ENCODE results near the gene SLC25A39.

Gene SLC25A39

GRCh38 chr17:44327715-44328449, 3.3 kb upstream of the SLC25A39 start:
- no peak overlapping the region for H3K4me3 ChIP-seq (replicated peaks; ENCODE audit: low read depth, low read length)
- TF ChIP-seq CTCF (IDR thresholded peaks at IDR 0.05; ENCODE audit: low read depth, low read length, missing control alignments) = no peak
- no peak for DNase-seq (ENCODE audit: extremely low read depth, low read depth)

- TF ChIP-seq CTCF (IDR thresholded peaks at IDR 0.05; ENCODE audit: low read depth, low read length, missing control alignments) = no peak
- no peak overlapping the region for H3K4me3 ChIP-seq (replicated peaks; ENCODE audit: low read depth, low read length)
- peak; percentile 91 for DNase-seq (ENCODE audit: extremely low read depth, low read depth)
Observed at GRCh38 chr17:44326861-44327444, 2.3 kb upstream of the SLC25A39 start.

GRCh38 chr17:44324092-44324570, 492 bp downstream of the SLC25A39 start:
- no peak for DNase-seq (ENCODE audit: extremely low read depth, low read depth)
- no peak for TF ChIP-seq CTCF (IDR thresholded peaks at IDR 0.05; ENCODE audit: low read depth, low read length, missing control alignments)
- peak overlapping the region; percentile 98 for H3K4me3 ChIP-seq (replicated peaks; ENCODE audit: low read depth, low read length)

GRCh38 chr17:44323359-44324091, 1.1 kb downstream of the SLC25A39 start:
- no peak for TF ChIP-seq CTCF (IDR thresholded peaks at IDR 0.05; ENCODE audit: low read depth, low read length, missing control alignments)
- no peak for DNase-seq (ENCODE audit: extremely low read depth, low read depth)
- peak overlapping the region; percentile 98 for H3K4me3 ChIP-seq (replicated peaks; ENCODE audit: low read depth, low read length)

GRCh38 chr17:44322236-44322895, 2.3 kb downstream of the SLC25A39 start:
- no peak overlapping the region for H3K4me3 ChIP-seq (replicated peaks; ENCODE audit: low read depth, low read length)
- no peak for DNase-seq (ENCODE audit: extremely low read depth, low read depth)
- TF ChIP-seq CTCF (IDR thresholded peaks at IDR 0.05; ENCODE audit: low read depth, low read length, missing control alignments) = no peak

- TF ChIP-seq CTCF (IDR thresholded peaks at IDR 0.05; ENCODE audit: low read depth, low read length, missing control alignments) = no peak
- H3K4me3 ChIP-seq (replicated peaks; ENCODE audit: low read depth, low read length) = no peak overlapping the region
- DNase-seq (ENCODE audit: extremely low read depth, low read depth) = no peak
Observed at GRCh38 chr17:44321246-44322120, 3.1 kb downstream of the SLC25A39 start.
